Measurements from ENCODE around the gene NFE2L1.
"Not testable (repeated sequence)": the region's sequence is repeated elsewhere in the genome, so short reads cannot be mapped to it uniquely, and the experiment has no call there.

NFE2L1 gene, protein sequence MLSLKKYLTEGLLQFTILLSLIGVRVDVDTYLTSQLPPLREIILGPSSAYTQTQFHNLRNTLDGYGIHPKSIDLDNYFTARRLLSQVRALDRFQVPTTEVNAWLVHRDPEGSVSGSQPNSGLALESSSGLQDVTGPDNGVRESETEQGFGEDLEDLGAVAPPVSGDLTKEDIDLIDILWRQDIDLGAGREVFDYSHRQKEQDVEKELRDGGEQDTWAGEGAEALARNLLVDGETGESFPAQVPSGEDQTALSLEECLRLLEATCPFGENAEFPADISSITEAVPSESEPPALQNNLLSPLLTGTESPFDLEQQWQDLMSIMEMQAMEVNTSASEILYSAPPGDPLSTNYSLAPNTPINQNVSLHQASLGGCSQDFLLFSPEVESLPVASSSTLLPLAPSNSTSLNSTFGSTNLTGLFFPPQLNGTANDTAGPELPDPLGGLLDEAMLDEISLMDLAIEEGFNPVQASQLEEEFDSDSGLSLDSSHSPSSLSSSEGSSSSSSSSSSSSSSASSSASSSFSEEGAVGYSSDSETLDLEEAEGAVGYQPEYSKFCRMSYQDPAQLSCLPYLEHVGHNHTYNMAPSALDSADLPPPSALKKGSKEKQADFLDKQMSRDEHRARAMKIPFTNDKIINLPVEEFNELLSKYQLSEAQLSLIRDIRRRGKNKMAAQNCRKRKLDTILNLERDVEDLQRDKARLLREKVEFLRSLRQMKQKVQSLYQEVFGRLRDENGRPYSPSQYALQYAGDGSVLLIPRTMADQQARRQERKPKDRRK

GRCh38 chr17:48047741-48048383, at the start of gene NFE2L1:
TSS of gene NFE2L1 (plus strand) at chr17:48048359. CDS start at chr17:48051119, 2,760 bp downstream.
- DNase-seq: peak; percentile 100

- peak; percentile 51 for DNase-seq
Measured at GRCh38 chr17:47999582-47999981, 48.6 kb upstream of the NFE2L1 start.

DNA sequence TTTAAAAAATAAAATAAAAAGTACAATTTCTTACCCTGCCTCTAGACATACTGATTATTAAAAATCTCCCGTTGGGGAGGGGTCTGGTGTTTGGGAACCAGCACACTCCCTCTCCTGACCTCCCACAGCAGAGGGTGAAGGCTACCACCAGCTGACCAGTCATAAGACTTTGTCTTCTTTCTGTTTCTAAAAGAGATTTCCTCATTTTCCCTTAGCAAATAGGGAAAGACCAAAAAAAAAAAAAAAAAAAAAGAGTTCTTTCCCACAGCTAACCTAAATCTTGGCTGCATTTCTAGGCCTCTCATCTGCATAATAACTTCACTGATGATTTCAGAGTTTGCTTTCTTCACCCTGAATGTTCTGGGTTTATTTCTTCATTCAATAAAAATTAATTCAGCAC, 47.0 kb upstream of the NFE2L1 start:
- no peak for DNase-seq

GRCh38 chr17:48001657-48002056, 46.5 kb upstream of the NFE2L1 start:
- not testable (repeated sequence) for DNase-seq

GRCh38 chr17:48002266-48002915, 45.8 kb upstream of the NFE2L1 start:
- DNase-seq: peak; percentile 82

GRCh38 chr17:48002916-48003416, 45.2 kb upstream of the NFE2L1 start:
- peak; percentile 64 for DNase-seq

GRCh38 chr17:48003417-48004151, 44.6 kb upstream of the NFE2L1 start:
- peak; percentile 97 for DNase-seq

- DNase-seq: peak; percentile 41
Measured at GRCh38 chr17:48004983-48005382, 43.2 kb upstream of the NFE2L1 start.

GRCh38 chr17:48006936-48007709, 41.0 kb upstream of the NFE2L1 start:
- DNase-seq: no peak

DNA sequence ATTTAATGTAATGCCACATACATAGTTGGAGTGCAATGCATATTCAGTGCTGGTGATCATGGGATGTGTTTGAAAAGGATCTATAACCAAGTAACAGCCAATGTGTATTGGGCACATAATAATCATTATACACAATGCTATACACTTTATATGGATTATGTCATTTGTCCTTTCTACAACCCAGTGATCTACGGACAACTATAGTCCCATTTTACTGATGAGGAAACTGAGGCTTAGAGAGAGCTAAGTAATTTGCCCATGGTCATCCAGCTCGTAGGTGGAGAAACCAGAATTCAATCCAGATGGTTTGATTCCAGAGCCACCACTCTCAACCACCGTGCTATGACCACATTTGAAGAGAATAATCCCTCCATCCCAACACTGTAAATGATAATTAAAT, 38.0 kb upstream of the NFE2L1 start:
- DNase-seq: no peak

GRCh38 chr17:48011405-48012150, 36.6 kb upstream of the NFE2L1 start:
- peak; percentile 69 for DNase-seq

GRCh38 chr17:48012151-48012520, 36.0 kb upstream of the NFE2L1 start:
- DNase-seq: peak; percentile 94

GRCh38 chr17:48012654-48013053, 35.5 kb upstream of the NFE2L1 start:
- no peak for DNase-seq

DNA sequence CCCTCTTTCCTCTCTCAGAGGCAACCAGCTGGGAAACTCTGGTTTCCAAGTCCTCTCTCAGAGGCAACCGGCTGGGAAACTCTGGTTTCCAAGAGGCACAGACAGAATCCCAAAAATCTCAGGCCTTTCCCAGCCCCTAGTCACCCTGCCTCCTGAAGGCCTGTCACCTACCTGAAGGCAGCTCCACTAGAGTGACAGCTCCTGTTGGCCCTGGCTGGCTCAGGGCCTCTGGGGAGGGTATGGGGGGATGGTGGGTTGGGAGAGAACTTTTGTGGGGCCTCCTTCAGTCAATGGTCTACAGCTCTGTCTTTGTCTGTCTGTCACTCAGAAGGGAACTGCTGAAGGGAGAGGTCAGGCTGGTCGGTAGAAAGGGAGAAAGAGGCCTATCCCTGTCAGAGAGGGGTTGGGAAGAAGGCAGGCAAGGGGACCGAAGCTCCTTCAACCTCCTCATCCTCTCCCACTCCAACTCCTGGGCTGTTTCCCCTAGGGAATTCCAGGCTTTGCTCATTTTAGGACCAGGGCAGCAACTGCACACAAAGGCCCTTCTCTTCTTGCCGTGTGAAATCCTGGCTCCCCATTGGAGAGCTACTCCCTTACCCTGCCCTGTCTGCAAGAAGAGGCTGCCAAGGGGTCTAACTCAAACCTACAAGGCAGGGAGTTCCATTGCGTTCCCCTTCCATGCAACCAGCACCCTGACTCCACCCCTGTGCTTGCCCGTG, 34.1 kb upstream of the NFE2L1 start:
- DNase-seq: no peak

DNA sequence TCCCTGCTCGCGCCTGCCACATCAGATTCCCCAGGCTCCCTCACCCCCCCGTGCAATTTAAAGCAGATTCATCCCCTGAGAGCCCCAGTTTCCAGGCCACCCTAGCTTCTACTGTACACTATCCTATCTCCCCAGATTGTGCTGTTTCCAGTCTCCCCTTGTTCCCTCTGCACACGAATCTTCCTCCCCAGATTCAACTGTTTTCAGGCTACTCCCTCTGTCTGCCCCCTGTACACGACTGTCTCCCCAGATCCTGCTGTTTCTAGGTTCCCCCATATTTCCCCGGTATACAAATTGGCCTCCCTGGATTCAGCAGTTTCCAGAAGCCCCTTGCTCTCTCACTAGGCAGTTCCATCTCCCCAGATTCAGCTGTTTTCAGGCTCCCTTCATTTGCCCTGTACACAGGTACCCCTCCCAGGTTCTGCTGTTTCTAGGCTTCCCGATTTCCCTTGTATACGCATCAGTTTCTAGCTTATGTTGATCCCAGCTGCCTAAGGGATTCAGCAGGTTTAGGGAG, 33.5 kb upstream of the NFE2L1 start:
- peak; percentile 82 for DNase-seq

- DNase-seq: no peak
Measured at GRCh38 chr17:48016112-48016511, 32.0 kb upstream of the NFE2L1 start.

DNA sequence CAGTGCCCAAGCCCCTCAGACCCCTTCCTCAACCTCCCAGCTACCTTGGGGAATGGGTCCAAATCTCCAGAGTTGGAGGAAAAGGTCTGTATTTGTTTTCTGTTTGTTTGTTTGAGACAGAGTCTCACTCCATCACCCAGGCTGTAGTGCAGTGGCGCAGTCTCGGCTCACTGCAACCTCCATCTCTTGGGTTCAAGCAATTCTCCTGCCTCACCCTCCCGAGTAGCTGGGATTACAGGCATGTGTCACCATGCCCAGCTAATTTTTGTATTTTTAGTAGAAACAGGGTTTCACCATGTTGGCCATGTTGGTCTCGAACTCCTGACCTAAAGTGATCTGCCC, 30.4 kb upstream of the NFE2L1 start:
- not testable (repeated sequence) for DNase-seq

DNA sequence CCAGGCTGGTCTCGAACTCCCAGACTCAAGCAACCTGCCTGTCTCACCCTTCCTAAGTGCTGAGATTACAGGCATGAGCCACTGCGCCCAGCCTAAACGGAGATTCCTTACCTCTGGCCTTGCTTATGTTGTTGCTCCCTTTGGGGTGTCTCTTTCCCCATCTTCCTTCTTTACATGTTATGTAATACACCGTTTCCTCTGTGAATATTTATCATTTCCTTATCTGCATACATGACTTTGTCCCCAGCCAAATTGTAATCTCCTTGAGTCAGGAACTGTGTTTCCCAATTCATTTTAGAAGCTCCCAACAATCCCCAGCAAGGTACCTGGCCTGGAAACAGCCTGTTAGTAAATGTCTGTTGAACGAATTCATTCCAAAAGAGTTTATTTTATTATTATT, 26.2 kb upstream of the NFE2L1 start:
- no peak for DNase-seq

DNA sequence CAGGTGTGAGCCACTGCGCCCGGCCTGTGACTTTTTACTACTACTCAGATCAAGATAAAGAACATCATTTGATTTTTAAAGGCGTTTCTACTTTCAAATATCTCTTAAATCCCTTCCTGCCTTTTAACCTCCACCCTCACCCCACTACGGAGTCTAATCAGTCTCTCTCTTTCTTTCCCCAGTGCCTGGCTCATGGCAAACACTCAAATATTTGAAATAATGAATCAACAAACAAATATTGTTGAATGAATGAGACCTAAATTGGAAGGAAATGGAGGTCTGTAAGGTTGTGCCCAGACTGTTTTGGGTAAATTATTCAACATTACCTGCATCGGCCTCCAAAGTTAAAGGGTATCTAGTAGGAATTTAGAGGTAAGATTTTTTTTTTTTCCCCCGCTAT, 25.3 kb upstream of the NFE2L1 start:
- DNase-seq: no peak
